ENCODE results near the gene INO80. TPM values are rescaled to one million over a fixed set of nuclear protein-coding genes. Genes with fewer than 3 reads are reported as not detected.

The INO80 gene
- total RNA-seq, result 10 to 100 TPM; 20.9 to 28.4 (median 25.1) TPM

GRCh38 chr15:41116116-41116961, at the start of gene INO80:
Gene INO80 (minus strand): TSS chr15:41116280. CDS start chr15:41096310, 19,970 bp downstream.
- no peak for TF ChIP-seq CTCF (IDR thresholded peaks at IDR 0.05; ENCODE audit: low read depth)

- TF ChIP-seq CTCF (IDR thresholded peaks at IDR 0.05; ENCODE audit: low read depth), result no peak
These were observed 45.7 kb upstream of the INO80 start for GRCh38 chr15:41161736-41162135.

- TF ChIP-seq CTCF (IDR thresholded peaks at IDR 0.05; ENCODE audit: low read depth), result no peak
These were observed 45.3 kb upstream of the INO80 start for GRCh38 chr15:41161336-41161735.

GRCh38 chr15:41160639-41161315, 44.7 kb upstream of the INO80 start:
- no peak for TF ChIP-seq CTCF (IDR thresholded peaks at IDR 0.05; ENCODE audit: low read depth)

GRCh38 chr15:41154412-41154811, 38.3 kb upstream of the INO80 start:
- TF ChIP-seq CTCF (IDR thresholded peaks at IDR 0.05; ENCODE audit: low read depth), result no peak

- no peak for TF ChIP-seq CTCF (IDR thresholded peaks at IDR 0.05; ENCODE audit: low read depth)
These were observed 37.7 kb upstream of the INO80 start for GRCh38 chr15:41153733-41154132.

- TF ChIP-seq CTCF (IDR thresholded peaks at IDR 0.05; ENCODE audit: low read depth), result no peak
These were observed 35.4 kb upstream of the INO80 start for GRCh38 chr15:41151451-41152005.

Data from subcutaneous adipose tissue (tissue), 4 donors.